Heart left ventricle (tissue), 13 donors: ENCODE results near the gene CHD2.

Experiments
- CTCF ChIP-seq, 12 donors: fragments of 200-600 bp; sonication (generic) in 4 of 12; IDR thresholded peaks; one replicate each; pipeline versions ENCODE4 v1.5.0 to v1.8.0; 2018 to 2022; ENCODE audit warnings: antibody characterized with exemption in 12 of 12, mild to moderate bottlenecking in 5 of 12
- POLR2A ChIP-seq, 2 donors: fragments of 450-650 bp; IDR thresholded peaks; one replicate each; pipeline ENCODE4 v1.6.1; 2017; ENCODE audit warnings: antibody characterized with exemption in 2 of 2, mild to moderate bottlenecking in 2 of 2, moderate library complexity in 2 of 2
- donor health status: ischemic (EF 13 %, LVEDD 7.1; RV severe dilation, severe dysfunction).
- donor health status: DM: no; HTN: yes; CAD: no.
- donor health status: DM: no; HTN: no; CAD: no.
- donor health status: ischemic (EF 25% LVEDD 6.9; RV normal size, moderate dysfunction).
- donor health status: ischemic (EF 25% LVEDD 5.7; RV mildly dilated, moderate dysfunction).
- donor health status: ischemic (EF 35%, LVEDD 5.7; RV mildly dilated, moderate dysfunction).
- donor health status: nonischemic (EF 11% LVEDD 7.7; RV severe dilation, severe dysfunction).
- donor health status: DM: yes; HTN: yes; CAD: no.
- donor health status: PGD.
- donor health status: ischemic (EF 29% LVEDD 5.4; RV normal size, mild dysfunction).
- donor health status: nonischemic (EF 23%, LVEDD 6.1; RV moderate dilation, normal function).

- TF ChIP-seq CTCF (IDR thresholded peaks at IDR 0.05) (no peak), POLR2A (IDR thresholded peaks at IDR 0.05) (no peak)
Observed at GRCh38 chr15:93071469-93071936, 171.4 kb downstream of the CHD2 start.
